ENCODE measurements around the gene SPAG16. TPM values are rescaled to one million over a fixed set of nuclear protein-coding genes. Genes with fewer than 3 reads are reported as not detected.
A peak's percentile ranks its signal among the peaks of the same experiment; 100 is the strongest.

Gene SPAG16
- total RNA-seq, 4 donors from 2014 or later = 1.1 to 8.8 (median 6.3) TPM

DNA sequence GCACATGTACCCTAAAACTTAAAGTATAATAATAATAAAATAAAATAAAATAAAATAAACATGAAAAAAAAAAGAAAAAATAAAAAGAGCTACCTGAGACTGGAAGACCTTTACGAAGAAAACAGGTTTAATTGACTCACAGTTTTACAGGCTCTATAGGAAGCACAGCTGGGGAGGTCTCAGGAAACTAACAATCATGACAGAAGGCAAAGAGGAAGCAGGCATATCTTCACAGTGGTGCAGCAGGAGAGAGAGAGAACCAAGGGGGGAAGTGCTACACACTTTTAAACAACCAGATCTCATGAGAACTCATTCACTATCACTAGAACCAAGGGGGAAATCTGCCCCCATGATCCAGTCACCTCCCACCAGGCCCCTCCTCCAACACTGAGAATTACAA is 747.3 kb downstream of the SPAG16 start:
- no peak overlapping the region for H3K27ac ChIP-seq
- TF ChIP-seq, protein P1, sequence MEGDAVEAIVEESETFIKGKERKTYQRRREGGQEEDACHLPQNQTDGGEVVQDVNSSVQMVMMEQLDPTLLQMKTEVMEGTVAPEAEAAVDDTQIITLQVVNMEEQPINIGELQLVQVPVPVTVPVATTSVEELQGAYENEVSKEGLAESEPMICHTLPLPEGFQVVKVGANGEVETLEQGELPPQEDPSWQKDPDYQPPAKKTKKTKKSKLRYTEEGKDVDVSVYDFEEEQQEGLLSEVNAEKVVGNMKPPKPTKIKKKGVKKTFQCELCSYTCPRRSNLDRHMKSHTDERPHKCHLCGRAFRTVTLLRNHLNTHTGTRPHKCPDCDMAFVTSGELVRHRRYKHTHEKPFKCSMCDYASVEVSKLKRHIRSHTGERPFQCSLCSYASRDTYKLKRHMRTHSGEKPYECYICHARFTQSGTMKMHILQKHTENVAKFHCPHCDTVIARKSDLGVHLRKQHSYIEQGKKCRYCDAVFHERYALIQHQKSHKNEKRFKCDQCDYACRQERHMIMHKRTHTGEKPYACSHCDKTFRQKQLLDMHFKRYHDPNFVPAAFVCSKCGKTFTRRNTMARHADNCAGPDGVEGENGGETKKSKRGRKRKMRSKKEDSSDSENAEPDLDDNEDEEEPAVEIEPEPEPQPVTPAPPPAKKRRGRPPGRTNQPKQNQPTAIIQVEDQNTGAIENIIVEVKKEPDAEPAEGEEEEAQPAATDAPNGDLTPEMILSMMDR (IDR thresholded peaks at IDR 0.05 in 4 of 5, conservative IDR thresholded peaks at IDR 0.05 in 1 of 5) = no peak
- TF ChIP-seq POLR2A (IDR thresholded peaks at IDR 0.05) = no peak
- H3K36me3 ChIP-seq = no peaks in the 10 kb centered on the region
- no peak for DNase-seq
- intact Hi-C loops (cut with DNase I; ENCODE audit: low total_unique reads) = no loop called here
- ATAC-seq = no peak
- H3K4me3 ChIP-seq = no peak overlapping the region
- H3K4me1 ChIP-seq = no peaks in the 10 kb centered on the region
- no peaks in the 10 kb centered on the region for H3K27me3 ChIP-seq
- H3K9me3 ChIP-seq = no peaks in the 10 kb centered on the region
- in situ Hi-C loops (cut with MboI; ENCODE audit: low sequenced_read_pairs in 4 of 4) = no loop called here

DNA sequence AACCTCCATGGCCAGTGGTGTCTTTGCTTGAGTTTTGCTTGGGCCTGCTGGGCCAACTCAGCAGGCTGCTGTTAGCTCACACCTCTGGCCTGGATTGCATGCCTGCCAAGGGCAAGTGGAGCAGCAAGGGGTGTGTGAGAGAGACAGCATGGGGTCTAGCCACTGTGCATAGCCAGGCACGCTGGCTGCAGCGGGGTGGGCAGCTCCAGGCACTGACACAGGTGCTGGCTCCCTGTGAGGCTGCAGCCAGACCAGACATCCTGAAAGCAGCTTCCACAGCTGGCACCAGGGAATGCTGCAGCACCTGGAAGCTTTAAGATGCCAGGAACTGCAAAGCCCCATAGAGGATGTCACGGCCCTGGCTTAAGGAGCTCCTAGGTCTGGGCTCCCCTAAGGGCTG is 750.2 kb downstream of the SPAG16 start:
- in situ Hi-C loops (cut with MboI; ENCODE audit: low sequenced_read_pairs in 4 of 4) = no loop called here
- no peaks in the 10 kb centered on the region for H3K9me3 ChIP-seq
- intact Hi-C loops (cut with DNase I; ENCODE audit: low total_unique reads) = no loop called here
- ATAC-seq (no peak), DNase-seq (no peak)
- H3K27ac ChIP-seq = no peak overlapping the region
- no peak overlapping the region for H3K4me3 ChIP-seq
- H3K4me1 ChIP-seq = no peaks in the 10 kb centered on the region
- no peaks in the 10 kb centered on the region for H3K27me3 ChIP-seq
- no peak for TF ChIP-seq POLR2A (IDR thresholded peaks at IDR 0.05)
- TF ChIP-seq, protein P1 (IDR thresholded peaks at IDR 0.05 in 4 of 5, conservative IDR thresholded peaks at IDR 0.05 in 1 of 5) = no peak
- H3K36me3 ChIP-seq = no peaks in the 10 kb centered on the region

DNA sequence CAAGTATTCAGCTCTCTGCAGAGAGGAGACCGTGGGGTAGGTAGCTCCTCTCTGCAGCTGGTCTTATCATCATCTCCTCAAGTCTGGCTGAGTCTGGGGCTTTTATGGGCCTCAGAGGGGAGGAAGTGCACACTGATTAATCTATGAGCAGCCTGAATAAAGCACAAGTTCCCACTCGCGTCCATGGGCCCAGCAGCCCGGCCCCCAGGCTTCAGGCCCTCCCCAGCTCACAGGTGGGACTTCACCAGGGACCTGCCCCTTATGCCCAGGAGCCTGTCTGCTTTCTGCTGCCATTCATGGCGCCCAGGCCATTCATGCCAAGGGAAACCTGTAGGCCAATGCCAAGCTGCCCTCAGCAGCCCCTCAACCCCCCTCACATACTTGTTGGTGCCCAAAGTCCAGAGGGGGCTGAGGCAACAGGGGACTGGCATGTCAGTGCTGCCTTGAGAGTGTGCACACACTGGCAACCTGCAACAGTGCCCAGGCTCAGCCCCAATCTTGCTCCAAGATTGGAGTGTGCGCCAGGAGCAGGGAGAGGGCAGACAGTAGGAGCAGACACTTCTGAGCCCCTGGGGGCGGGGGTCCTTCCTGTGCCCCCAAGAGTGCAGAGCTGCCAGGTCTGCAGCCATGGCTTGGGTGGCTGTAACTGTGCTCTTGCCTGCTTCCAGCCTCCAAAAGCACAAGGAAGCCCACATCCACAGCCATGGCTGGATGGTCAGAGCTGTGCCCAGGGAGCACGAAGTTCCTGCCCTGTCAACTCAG is 751.0 kb downstream of the SPAG16 start:
- no peak for ATAC-seq
- in situ Hi-C loops (cut with MboI; ENCODE audit: low sequenced_read_pairs in 4 of 4) = no loop called here
- peak in 1 of 2 donors; percentile 5 for DNase-seq
- H3K27ac ChIP-seq = no peak overlapping the region
- H3K27me3 ChIP-seq = no peaks in the 10 kb centered on the region
- no peaks in the 10 kb centered on the region for H3K4me1 ChIP-seq
- no peaks in the 10 kb centered on the region for H3K36me3 ChIP-seq
- H3K9me3 ChIP-seq = no peaks in the 10 kb centered on the region
- intact Hi-C loops (cut with DNase I; ENCODE audit: low total_unique reads) = no loop called here
- no peak overlapping the region for H3K4me3 ChIP-seq
- no peak for TF ChIP-seq POLR2A (IDR thresholded peaks at IDR 0.05)
- TF ChIP-seq, protein P1 (IDR thresholded peaks at IDR 0.05 in 4 of 5, conservative IDR thresholded peaks at IDR 0.05 in 1 of 5) = no peak

DNA sequence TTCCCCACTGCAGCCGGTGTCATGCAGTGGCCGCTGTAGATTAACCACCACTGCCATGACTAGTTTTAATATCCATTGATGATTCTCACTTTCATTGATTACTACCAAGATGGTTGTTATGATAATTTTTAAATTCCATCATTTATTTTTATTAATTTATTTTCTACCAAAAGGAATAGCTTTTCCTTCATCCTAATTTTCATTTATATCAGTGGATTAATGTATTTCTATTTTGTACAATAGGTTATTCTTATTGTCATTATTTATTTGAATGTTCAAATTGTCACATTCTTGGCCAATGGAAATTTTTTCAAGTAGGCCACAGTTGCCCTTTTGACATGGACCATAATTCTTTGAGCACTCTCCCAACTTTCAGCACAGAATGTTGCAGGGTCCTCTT is 751.7 kb downstream of the SPAG16 start:
- intact Hi-C loops (cut with DNase I; ENCODE audit: low total_unique reads) (no loop called here), in situ Hi-C loops (cut with MboI; ENCODE audit: low sequenced_read_pairs in 4 of 4) (no loop called here)
- H3K4me3 ChIP-seq = no peak overlapping the region
- TF ChIP-seq, protein P1 (IDR thresholded peaks at IDR 0.05 in 4 of 5, conservative IDR thresholded peaks at IDR 0.05 in 1 of 5) = no peak
- no peaks in the 10 kb centered on the region for H3K4me1 ChIP-seq
- no peaks in the 10 kb centered on the region for H3K36me3 ChIP-seq
- DNase-seq = no peak
- no peak overlapping the region for H3K27ac ChIP-seq
- H3K27me3 ChIP-seq = no peaks in the 10 kb centered on the region
- no peak for ATAC-seq
- no peaks in the 10 kb centered on the region for H3K9me3 ChIP-seq

DNA sequence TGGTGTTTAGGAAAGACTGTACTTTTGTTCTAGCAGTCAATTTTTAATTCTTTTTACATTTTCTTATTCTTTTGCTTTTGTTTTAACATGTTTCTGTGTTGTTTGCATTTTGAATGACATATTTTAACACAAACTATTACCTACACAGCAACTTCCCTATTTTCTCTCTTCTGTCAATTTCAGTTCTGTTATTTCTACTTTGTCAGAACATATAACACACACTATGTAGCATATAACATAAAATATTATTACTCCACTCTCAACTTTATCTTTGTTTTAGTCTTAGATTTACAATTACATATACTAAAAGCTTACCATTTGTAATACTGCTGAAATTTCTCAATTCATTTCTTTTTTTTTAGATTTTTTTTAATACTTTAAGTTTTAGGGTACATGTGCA is 753.9 kb downstream of the SPAG16 start:
- intact Hi-C loops (cut with DNase I; ENCODE audit: low total_unique reads) = no loop called here
- TF ChIP-seq, protein P1 (IDR thresholded peaks at IDR 0.05 in 4 of 5, conservative IDR thresholded peaks at IDR 0.05 in 1 of 5) = no peak
- TF ChIP-seq POLR2A (IDR thresholded peaks at IDR 0.05) = no peak
- in situ Hi-C loops (cut with MboI; ENCODE audit: low sequenced_read_pairs in 4 of 4) = no loop called here
- Histone ChIP-seq H3K4me1 (no peaks in the 10 kb centered on the region), H3K36me3 (no peaks in the 10 kb centered on the region), H3K27me3 (no peaks in the 10 kb centered on the region), H3K27ac (no peak overlapping the region), H3K9me3 (no peaks in the 10 kb centered on the region), H3K4me3 (no peak overlapping the region)
- ATAC-seq (no peak), DNase-seq (no peak)
